Measurements from ENCODE around the gene KLHL6.

The KLHL6 gene

DNA sequence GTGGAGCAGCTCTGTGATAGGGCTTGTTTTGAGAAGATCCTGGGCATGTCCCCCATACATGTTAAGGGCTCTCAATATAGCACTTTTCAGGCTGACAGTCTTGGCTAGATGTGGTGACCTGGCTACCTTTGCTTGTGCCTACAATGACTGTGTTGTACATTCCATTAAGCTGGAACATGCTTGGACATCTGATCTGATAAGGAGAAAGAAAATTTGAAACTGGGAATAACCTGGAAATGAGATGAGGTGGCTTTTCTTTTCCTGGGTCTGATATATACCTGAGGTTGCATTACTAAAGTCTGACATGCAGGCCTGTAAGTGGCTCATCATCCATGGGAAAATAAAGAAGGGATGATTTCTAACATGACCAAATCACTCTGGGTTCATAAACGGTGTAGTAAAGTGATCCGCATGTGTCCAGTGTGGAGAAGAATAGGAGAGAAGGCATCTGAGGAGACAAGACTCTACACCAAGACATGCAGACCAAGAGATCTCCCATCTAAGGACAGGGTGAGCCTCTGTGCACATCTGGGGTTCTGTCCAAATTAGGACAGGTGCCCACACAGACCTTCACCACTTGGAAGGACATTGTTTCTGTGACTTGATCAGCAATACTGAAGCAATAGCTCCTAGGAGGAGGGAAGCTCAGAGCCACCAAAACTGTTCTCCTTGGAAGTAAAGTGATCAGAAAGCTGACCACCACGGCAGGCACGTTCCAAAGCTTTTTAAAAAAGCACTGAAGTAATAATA lies 62.0 kb downstream of the KLHL6 start:
- Mint-ChIP-seq H3K27ac (no peak overlapping the region), H3K9me3 (no peaks in the 10 kb centered on the region), H3K36me3 (ENCODE audit: low read depth) (peaks cover 70% of the 10 kb centered on the region), H3K27me3 (no peaks in the 10 kb centered on the region), H3K4me1 (ENCODE audit: low read depth) (peaks cover 12% of the 10 kb centered on the region), H3K4me3 (no peak overlapping the region)

DNA sequence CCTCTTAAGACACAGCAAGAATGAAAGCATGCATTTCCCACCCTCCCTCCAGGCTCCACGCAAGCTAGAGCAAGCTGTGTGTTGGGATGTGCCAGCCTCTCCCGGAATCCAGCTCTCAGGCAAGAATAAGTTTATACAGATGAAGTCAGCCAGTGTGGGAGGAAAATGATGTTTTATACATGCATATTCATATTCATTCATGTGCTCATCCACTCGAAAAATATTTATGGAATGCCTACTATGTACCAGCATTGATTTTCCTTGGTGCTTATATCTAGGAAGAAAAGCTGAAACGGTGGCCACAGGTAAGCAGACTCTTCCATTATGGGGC lies 62.7 kb downstream of the KLHL6 start:
- peaks cover 12% of the 10 kb centered on the region for H3K4me1 Mint-ChIP-seq (ENCODE audit: low read depth)
- no peak overlapping the region for H3K27ac Mint-ChIP-seq
- H3K4me3 Mint-ChIP-seq: no peak overlapping the region
- no peaks in the 10 kb centered on the region for H3K9me3 Mint-ChIP-seq
- H3K27me3 Mint-ChIP-seq: no peaks in the 10 kb centered on the region
- peaks cover 72% of the 10 kb centered on the region for H3K36me3 Mint-ChIP-seq (ENCODE audit: low read depth)

DNA sequence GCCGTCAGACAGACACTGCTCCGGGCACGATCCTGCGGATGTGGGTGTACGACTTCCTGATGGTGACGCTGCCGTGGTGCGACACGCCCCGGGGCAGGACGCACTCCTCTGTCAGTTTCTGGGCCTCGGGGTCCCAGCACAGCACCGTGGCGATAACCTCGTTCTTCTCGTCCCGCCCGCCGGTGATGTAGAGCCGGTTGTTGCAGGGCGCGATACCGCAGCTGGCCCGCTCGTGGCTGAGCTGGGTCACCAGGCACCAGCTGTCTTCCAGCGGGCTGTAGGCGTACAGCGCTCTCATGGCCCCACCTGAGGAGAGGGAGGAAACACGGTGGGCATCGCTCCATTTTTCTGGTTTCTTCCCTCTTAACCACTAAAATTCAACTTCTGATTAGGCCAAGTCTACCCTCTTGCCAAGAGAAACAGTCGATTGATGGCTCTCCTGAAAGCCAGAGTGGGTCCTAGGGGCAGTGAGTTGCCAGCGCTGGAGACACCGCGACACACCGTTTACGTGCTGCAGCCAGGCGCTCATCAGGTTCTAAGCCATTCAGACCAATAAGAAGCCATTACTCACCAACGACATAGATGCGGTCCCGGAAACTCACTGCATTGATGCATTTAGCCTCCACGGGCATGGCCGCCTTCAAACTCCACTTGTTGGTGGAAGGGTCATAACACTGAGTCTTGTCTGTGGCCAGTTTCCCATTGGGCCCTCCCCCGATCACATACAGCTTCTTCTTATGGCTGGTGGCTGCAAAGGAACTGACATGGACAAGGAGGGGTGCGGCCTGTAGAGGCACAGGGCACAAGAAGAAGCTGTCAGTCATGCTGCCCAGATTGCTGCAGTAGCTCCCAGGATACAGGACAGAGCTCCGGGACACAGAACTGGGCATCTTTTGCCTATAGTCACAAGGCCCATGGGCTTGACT lies 63.3 kb downstream of the KLHL6 start:
- no peak overlapping the region for H3K27ac Mint-ChIP-seq

DNA sequence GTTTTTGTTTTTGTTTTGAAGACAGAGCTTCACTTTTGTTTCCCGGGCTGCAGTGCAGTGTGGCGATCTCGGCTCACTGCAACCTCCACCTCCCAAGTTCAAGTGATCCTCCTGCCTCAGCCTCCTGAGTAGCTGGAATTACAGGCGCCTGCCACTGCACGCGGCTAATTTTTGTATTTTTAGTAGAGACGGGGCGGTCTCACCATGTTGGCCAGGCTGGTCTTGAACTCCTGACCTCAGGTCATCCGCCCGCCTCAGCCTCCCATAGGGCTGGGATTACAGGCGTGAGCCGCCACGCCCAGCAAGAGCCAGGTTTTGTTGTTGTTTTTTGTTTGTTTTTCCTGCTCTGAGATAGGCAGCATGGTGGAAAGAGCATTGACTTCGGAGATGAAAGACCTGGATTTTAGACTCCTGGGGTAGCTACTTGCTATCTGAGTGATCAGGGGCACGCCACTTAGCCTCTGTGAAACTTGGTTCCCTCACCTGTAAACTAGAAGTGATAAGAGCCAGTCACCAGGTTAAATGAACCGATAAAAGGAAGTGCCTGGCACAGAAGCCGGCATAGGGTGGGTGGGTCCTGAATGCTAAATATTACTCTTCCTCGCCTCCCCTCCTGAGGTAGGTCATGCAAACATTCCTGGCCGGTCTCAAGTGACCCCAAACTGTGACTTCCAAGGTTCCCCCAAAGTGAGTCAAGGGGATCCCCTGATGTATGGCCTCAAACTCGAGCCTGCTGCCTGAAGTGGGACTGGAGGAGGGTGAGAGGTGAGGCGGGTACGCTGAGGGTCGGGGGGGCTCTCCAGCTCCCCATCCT lies 64.2 kb downstream of the KLHL6 start:
- no peak overlapping the region for H3K27ac Mint-ChIP-seq
- H3K4me3 Mint-ChIP-seq: no peak overlapping the region
- peaks cover 12% of the 10 kb centered on the region for H3K4me1 Mint-ChIP-seq (ENCODE audit: low read depth)
- H3K36me3 Mint-ChIP-seq (ENCODE audit: low read depth): peaks cover 60% of the 10 kb centered on the region
- no peaks in the 10 kb centered on the region for H3K9me3 Mint-ChIP-seq
- H3K27me3 Mint-ChIP-seq: no peaks in the 10 kb centered on the region

More for the DNA sequence above, 63.3 kb downstream of the KLHL6 start:
- Mint-ChIP-seq H3K4me1 (ENCODE audit: low read depth) (peaks cover 12% of the 10 kb centered on the region), H3K36me3 (ENCODE audit: low read depth) (peaks cover 66% of the 10 kb centered on the region), H3K27me3 (no peaks in the 10 kb centered on the region), H3K9me3 (no peaks in the 10 kb centered on the region), H3K4me3 (no peak overlapping the region)

DNA sequence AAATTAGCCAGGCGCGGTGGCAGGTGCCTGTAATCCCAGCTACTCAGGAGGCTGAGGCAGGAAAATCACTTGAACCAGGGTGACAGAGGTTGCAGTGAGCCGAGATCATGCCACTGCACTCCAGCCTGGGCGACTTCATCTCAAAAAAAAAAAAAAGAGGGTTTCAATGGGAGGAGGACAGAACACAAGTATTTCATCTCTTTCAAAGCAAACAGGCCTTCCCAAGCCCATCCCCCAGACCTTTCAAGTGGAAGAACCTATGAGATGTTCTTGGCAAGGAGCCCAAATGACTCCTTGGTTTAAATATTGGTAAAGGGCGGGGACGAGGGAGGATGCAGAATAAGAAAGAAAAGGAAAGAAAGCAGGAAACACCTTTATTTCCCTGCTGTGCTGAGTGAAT lies 64.9 kb downstream of the KLHL6 start:
- H3K27ac Mint-ChIP-seq: no peak overlapping the region
- peaks cover 12% of the 10 kb centered on the region for H3K4me1 Mint-ChIP-seq (ENCODE audit: low read depth)
- no peaks in the 10 kb centered on the region for H3K9me3 Mint-ChIP-seq
- peaks cover 54% of the 10 kb centered on the region for H3K36me3 Mint-ChIP-seq (ENCODE audit: low read depth)
- no peak overlapping the region for H3K4me3 Mint-ChIP-seq
- H3K27me3 Mint-ChIP-seq: no peaks in the 10 kb centered on the region

DNA sequence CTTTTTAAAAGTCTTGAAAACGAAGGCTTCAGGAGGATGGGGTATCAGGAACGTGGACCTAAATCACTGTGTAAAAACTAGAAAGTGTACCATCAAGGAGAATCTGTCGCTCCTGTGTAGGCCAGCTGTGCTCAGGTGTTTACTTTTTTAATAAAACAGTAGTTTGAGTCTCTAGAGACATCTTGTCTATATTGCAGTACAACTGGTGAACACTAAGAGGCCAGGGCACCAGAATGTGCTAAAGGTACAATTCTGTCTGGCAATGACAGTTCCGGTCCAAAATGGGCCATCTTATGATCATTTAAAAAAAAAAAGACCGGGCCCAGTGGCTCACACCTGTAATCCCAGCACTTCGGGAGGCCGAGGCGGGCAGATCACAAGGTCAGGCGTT lies 65.3 kb downstream of the KLHL6 start:
- Mint-ChIP-seq H3K4me1 (ENCODE audit: low read depth) (peaks cover 12% of the 10 kb centered on the region), H3K9me3 (no peaks in the 10 kb centered on the region), H3K4me3 (no peak overlapping the region), H3K27me3 (no peaks in the 10 kb centered on the region), H3K27ac (no peak overlapping the region), H3K36me3 (ENCODE audit: low read depth) (peaks cover 54% of the 10 kb centered on the region)

DNA sequence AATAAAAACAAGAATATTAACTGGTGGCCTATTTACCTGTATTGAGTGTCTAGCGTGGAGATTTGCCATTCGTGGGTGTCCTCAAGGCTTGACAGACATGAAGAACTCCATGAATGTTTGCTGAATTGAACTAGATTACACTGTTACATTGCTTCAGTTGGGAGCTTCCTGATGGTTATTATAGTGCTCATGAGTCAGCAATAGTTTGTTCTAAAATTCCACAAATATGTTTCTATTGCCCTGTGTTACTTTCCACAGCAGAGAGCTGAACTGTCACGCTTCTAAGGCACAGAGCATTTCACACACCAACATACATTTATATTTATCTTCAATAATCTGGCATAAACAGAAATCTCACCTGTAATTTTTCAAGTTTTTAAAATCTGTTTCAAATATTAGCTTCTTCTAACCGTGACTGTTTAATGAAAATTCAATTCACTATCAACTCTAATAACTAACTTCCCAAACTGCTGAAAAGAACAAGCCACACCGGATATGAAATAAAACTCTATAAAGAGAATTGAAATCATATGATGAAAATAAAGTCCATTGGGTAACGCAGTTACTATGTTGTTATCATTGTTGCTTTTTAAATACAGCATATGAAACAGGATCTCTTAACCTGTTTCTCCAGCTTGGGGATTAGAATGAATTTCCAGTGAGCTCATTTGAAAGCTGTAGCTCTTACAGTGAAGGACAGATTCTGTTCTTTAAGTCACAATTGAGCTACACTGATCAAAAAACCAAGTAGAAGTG lies 65.9 kb downstream of the KLHL6 start:
- no peak overlapping the region for H3K27ac Mint-ChIP-seq
- peaks cover 12% of the 10 kb centered on the region for H3K4me1 Mint-ChIP-seq (ENCODE audit: low read depth)
- H3K9me3 Mint-ChIP-seq: no peaks in the 10 kb centered on the region
- H3K4me3 Mint-ChIP-seq: no peak overlapping the region
- peaks cover 50% of the 10 kb centered on the region for H3K36me3 Mint-ChIP-seq (ENCODE audit: low read depth)
- no peaks in the 10 kb centered on the region for H3K27me3 Mint-ChIP-seq

DNA sequence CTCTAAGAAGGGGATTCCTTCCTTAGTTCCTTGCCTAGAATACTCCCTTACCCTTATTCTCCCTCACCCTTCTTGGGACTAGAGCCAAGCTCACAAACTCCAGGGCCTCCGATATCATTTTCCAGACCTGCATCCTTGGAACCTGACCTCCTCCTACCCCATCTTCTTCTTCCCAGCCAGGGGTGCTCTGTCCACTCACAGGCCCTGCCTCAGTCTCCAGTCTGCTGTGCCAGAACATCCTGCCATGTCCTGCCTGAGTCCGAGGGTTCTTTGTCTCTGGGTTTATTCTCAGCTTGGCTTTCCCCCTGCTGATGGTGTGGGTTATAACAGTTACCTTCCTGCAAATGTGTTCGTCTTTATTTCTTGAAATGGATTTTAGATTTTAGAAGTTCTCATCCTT lies 67.2 kb downstream of the KLHL6 start:
- H3K4me1 Mint-ChIP-seq (ENCODE audit: low read depth): peaks cover 12% of the 10 kb centered on the region
- no peaks in the 10 kb centered on the region for H3K9me3 Mint-ChIP-seq
- H3K27me3 Mint-ChIP-seq: no peaks in the 10 kb centered on the region
- no peak overlapping the region for H3K4me3 Mint-ChIP-seq
- H3K27ac Mint-ChIP-seq: no peak overlapping the region
- H3K36me3 Mint-ChIP-seq (ENCODE audit: low read depth): peaks cover 38% of the 10 kb centered on the region

DNA sequence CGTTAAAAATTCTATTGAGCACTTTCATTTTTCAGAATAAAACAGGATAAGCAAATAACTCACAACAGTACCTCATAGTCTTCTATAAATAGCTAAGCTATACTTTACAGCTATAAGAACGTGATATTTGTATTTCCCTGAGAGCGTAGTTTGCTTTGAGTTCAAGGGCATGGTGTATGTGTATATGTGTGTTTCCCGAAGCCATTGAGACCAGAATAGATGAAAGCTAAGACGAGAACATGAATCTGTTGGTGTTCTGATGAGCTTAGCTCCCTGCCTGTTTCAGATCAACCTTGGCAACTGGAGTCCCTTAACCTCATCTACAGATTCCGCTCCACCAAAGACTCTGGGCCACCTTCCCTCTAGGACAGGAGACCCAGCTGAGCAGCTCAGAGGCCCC lies 67.6 kb downstream of the KLHL6 start:
- Mint-ChIP-seq H3K27me3 (no peaks in the 10 kb centered on the region), H3K27ac (no peak overlapping the region), H3K4me1 (ENCODE audit: low read depth) (peaks cover 12% of the 10 kb centered on the region), H3K9me3 (no peaks in the 10 kb centered on the region), H3K4me3 (no peak overlapping the region), H3K36me3 (ENCODE audit: low read depth) (peaks cover 34% of the 10 kb centered on the region)

DNA sequence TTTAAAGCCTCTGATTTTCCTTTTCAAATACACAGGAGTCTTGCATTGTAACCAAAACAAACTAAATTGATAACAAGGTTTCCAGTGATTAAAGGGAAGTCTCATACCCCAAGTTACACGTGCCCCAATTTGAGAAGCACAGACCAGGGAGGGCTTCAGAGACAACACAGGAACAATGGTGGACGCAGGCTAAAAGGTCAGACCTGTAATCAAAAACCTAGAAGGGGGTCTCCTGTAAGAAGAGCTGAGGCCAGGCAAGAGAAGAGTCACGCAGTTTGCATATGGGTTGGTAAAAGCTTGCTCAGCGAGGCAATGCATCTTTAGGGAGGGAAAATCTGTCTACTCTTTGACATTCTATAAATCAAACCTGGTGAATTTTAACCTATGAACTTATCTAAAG lies 68.5 kb downstream of the KLHL6 start:
- Mint-ChIP-seq H3K27ac (peak overlapping the region; percentile 31), H3K36me3 (ENCODE audit: low read depth) (peaks cover 25% of the 10 kb centered on the region), H3K4me1 (ENCODE audit: low read depth) (peaks cover 12% of the 10 kb centered on the region), H3K27me3 (no peaks in the 10 kb centered on the region), H3K9me3 (no peaks in the 10 kb centered on the region), H3K4me3 (no peak overlapping the region)

DNA sequence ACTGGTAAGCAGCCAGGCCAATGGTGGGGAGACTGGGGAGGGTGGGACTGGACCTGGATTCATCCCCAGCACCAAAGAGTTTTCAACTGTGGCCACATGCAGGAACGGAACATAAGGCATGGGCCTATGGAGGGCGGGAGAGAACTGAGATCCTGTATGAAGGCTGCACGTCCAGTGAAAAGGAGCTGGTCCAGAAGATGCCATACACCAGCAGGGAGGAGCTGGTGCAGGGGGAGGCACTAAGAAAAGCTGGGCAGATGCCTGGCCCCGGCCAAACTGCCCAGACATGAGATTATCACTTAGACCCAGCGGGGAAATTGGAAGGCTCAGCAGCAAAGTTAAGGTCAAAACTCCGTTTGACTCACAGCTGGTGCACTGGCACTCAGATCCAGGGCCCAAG lies 69.0 kb downstream of the KLHL6 start:
- H3K36me3 Mint-ChIP-seq (ENCODE audit: low read depth): peaks cover 20% of the 10 kb centered on the region
- H3K27me3 Mint-ChIP-seq: no peaks in the 10 kb centered on the region
- H3K27ac Mint-ChIP-seq: no peak overlapping the region
- no peak overlapping the region for H3K4me3 Mint-ChIP-seq
- H3K9me3 Mint-ChIP-seq: no peaks in the 10 kb centered on the region
- peaks cover 9% of the 10 kb centered on the region for H3K4me1 Mint-ChIP-seq (ENCODE audit: low read depth)

DNA sequence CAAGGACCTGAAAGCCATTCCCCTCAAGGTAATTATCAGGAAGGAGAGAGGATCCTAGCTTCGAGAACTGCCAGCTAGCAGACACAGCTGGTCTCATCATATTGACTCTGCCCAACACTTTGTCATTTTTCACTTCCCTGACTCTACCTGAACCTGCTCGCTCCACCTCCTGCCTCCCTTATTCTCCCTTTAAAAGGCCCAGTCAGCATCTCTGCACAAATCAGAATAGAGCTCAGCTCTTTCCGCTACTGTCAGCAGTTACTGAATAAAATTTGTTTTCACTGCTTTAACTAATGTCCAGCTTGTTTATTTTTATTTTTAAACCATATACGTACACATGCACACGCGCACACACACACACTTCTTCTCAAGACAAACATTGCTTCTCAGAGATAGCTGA lies 69.9 kb downstream of the KLHL6 start:
- H3K36me3 Mint-ChIP-seq (ENCODE audit: low read depth): peaks cover 11% of the 10 kb centered on the region
- no peaks in the 10 kb centered on the region for H3K9me3 Mint-ChIP-seq
- peaks cover 3% of the 10 kb centered on the region for H3K4me1 Mint-ChIP-seq (ENCODE audit: low read depth)
- no peaks in the 10 kb centered on the region for H3K27me3 Mint-ChIP-seq
- H3K4me3 Mint-ChIP-seq: no peak overlapping the region
- no peak overlapping the region for H3K27ac Mint-ChIP-seq

DNA sequence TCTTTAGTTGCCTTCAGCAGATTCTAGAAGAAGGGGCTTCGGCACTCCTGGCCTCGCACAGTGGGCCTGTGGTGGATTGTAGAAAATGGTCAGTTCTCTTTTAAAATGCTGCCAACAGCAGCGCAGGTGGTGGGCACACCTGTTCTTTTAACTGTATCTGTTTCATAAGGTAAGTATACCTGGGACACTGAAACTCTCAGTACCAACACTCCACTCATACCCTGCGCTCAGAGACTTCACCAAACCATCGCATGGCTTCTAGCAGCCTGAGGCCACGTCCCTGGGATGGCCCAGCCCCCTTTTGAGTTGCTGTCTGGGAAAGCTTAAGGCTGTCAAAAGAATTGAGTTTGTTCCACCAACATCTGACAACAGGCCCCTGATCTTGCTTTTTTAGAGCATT lies 70.4 kb downstream of the KLHL6 start:
- peaks cover 3% of the 10 kb centered on the region for H3K4me1 Mint-ChIP-seq (ENCODE audit: low read depth)
- H3K27me3 Mint-ChIP-seq: no peaks in the 10 kb centered on the region
- H3K27ac Mint-ChIP-seq: no peak overlapping the region
- peaks cover 10% of the 10 kb centered on the region for H3K36me3 Mint-ChIP-seq (ENCODE audit: low read depth)
- no peak overlapping the region for H3K4me3 Mint-ChIP-seq
- no peaks in the 10 kb centered on the region for H3K9me3 Mint-ChIP-seq

DNA sequence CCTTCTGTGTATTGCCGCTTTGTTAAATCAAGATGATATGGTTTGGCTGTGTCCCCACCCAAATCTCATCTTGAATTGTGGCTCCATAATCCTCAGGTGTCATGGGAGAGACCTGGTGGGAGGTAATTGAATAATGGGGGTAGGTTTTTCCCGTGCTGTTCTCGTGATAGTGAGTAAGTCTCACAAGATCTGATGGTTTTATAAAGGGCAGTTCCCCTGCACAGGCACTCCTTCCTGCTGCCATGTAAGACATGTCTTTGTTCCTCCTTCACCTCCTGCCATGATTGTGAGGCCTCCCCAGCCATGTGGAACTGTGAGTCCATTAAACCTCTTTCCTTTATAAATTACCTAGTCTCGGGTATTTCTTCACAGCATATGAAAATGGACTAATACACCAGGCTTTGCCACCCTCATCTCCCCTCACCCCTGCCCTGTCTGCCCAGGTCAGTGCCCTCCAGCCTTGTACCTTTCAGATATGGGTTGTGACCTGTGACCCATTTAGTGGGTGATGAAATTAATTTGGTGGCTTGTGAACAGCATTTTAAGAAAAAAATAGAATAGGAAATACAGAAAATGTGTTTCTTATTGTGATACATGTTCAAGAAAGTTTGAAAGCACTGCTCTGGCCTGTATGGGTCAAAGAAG lies 71.0 kb downstream of the KLHL6 start:
- H3K27me3 Mint-ChIP-seq: no peaks in the 10 kb centered on the region
- no peak overlapping the region for H3K27ac Mint-ChIP-seq
- H3K4me3 Mint-ChIP-seq: no peak overlapping the region
- H3K9me3 Mint-ChIP-seq: no peaks in the 10 kb centered on the region
- H3K36me3 Mint-ChIP-seq (ENCODE audit: low read depth): peaks cover 5% of the 10 kb centered on the region
- H3K4me1 Mint-ChIP-seq (ENCODE audit: low read depth): peaks cover 3% of the 10 kb centered on the region

Measured in stimulated activated naive CD8-positive, alpha-beta T cell treated with anti-CD3 and anti-CD28 coated beads, Interleukin-15, Interleukin-2, amounts not matched to agents 100 ng/mL and 50 ng/mL, for 24 hours (primary cell).